ENCODE results near the gene CHTOP.
"Not testable (repeated sequence)": the region's sequence is repeated elsewhere in the genome, so short reads cannot be mapped to it uniquely, and the experiment has no call there.

Gene CHTOP

DNA sequence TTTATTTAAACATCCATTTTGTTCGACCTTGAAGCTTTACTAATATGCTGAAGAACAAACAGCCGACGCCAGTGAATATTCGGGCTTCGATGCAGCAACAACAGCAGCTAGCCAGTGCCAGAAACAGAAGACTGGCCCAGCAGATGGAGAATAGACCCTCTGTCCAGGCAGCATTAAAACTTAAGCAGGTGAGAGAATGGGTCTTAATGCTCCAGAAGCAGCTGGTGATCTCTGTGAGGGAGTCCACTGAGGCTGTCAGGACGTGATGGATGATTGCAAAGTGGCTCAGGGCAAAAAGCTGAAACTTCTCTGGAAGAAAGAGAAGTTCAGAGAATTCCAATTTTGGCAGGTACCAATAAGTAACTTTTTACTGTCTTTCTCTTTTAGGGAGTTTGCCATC, 4.4 kb downstream of the CHTOP start:
- Mint-ChIP-seq H3K4me1 (peaks cover 38% of the 10 kb centered on the region), H3K4me3 (no peak overlapping the region), H3K27ac (peak overlapping the region in 1 of 3 experiments; percentile 23), H3K36me3 (ENCODE audit: low read depth) (peaks cover 72% of the 10 kb centered on the region), H3K27me3 (ENCODE audit: low read depth) (no peaks in the 10 kb centered on the region), H3K9me3 (no peaks in the 10 kb centered on the region)
- TF ChIP-seq, protein P1, sequence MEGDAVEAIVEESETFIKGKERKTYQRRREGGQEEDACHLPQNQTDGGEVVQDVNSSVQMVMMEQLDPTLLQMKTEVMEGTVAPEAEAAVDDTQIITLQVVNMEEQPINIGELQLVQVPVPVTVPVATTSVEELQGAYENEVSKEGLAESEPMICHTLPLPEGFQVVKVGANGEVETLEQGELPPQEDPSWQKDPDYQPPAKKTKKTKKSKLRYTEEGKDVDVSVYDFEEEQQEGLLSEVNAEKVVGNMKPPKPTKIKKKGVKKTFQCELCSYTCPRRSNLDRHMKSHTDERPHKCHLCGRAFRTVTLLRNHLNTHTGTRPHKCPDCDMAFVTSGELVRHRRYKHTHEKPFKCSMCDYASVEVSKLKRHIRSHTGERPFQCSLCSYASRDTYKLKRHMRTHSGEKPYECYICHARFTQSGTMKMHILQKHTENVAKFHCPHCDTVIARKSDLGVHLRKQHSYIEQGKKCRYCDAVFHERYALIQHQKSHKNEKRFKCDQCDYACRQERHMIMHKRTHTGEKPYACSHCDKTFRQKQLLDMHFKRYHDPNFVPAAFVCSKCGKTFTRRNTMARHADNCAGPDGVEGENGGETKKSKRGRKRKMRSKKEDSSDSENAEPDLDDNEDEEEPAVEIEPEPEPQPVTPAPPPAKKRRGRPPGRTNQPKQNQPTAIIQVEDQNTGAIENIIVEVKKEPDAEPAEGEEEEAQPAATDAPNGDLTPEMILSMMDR (IDR thresholded peaks at IDR 0.05; ENCODE audit: unreplicated experiment in 3 of 3), result no peak

DNA sequence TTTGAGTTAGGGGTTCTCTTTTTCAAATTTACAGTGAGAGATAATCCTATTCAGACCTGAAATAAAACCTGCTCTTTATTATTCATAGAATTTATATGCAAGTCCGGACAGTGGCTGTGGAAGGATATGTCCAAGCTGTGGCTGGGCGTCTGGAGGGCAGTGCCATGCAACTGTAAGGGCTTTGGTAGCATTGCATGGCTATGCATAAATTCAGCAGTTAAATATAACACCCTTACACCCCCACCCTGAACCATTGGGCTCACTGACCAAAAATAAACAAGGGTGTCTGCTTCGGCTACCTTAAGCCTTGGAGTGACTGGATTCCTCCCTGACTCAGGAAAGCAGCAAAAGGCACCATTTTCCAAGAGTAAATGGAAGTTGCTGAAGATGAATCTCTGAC, 5.4 kb downstream of the CHTOP start:
- TF ChIP-seq, protein P1 (IDR thresholded peaks at IDR 0.05; ENCODE audit: unreplicated experiment in 3 of 3), result no peak
- peaks cover 28% of the 10 kb centered on the region for H3K4me1 Mint-ChIP-seq

DNA sequence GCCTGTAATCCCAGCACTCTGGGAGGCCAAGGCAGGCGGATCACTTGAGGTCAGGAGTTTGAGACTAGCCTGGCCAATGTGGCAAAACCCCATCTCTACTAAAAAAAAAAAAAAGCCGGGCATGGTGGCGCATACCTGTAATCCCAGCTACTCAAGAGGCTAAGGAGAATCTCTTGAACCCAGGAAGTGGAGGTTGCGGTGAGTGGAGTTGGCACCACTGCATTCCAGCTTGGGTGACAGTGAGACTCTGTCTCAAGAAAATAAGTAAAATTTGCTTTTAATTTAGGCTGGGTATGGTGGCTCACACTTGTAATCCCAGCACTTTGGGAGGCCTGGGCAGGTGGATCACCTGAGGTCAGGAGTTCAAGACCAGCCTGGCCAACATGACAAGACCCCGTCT, 6.3 kb downstream of the CHTOP start:
- Mint-ChIP-seq H3K36me3 (ENCODE audit: low read depth) (peaks cover 78% of the 10 kb centered on the region), H3K27ac (peak overlapping the region in 1 of 3 experiments; percentile 8), H3K4me1 (peaks cover 19% of the 10 kb centered on the region)
- H3K4me3 Mint-ChIP-seq; H3K27me3 Mint-ChIP-seq (ENCODE audit: low read depth); H3K9me3 Mint-ChIP-seq: not testable (repeated sequence)

More for the DNA sequence above, 5.4 kb downstream of the CHTOP start:
- Mint-ChIP-seq H3K4me3 (no peak overlapping the region), H3K27ac (no peak overlapping the region), H3K27me3 (ENCODE audit: low read depth) (no peaks in the 10 kb centered on the region), H3K36me3 (ENCODE audit: low read depth) (peaks cover 76% of the 10 kb centered on the region), H3K9me3 (no peaks in the 10 kb centered on the region)

DNA sequence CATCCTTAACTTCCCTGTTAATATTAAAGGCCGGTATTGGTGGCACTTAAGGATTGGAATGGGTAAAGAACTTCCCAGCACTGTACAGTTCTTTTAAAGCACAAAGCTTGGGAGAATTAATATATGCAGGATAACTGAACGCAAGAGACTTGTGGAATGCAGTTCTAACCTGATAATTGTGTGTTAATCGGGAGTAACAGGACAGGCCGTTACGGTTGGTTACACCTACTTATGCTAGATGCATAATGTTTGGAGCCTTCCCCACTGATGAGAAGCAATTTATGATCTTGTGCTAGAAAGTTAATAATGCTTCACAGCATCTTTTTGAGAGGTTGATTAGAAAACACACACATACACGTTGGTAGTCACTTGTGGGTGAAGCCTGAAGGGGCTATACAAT, 7.0 kb downstream of the CHTOP start:
- H3K4me3 Mint-ChIP-seq, result no peak overlapping the region
- no peaks in the 10 kb centered on the region for H3K9me3 Mint-ChIP-seq

DNA sequence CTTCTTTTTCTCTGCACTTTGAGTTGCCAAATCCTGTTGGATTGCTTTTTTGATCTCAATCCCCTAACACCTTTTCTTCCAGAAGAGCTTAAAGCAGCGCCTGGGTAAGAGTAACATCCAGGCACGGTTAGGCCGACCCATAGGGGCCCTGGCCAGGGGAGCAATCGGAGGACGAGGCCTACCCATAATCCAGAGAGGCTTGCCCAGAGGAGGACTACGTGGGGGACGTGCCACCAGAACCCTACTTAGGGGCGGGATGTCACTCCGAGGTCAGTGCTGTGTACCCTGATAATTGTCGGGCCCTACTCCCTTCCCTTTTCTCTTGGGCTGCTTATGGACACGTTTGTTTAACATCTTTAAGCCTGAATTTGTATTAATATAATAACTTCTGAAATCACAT, 8.3 kb downstream of the CHTOP start:
- no peaks in the 10 kb centered on the region for H3K27me3 Mint-ChIP-seq (ENCODE audit: low read depth)
- peaks cover 78% of the 10 kb centered on the region for H3K36me3 Mint-ChIP-seq (ENCODE audit: low read depth)
- H3K9me3 Mint-ChIP-seq, result no peaks in the 10 kb centered on the region
- H3K27ac Mint-ChIP-seq, result no peak overlapping the region
- TF ChIP-seq, protein P1 (IDR thresholded peaks at IDR 0.05; ENCODE audit: unreplicated experiment in 3 of 3), result no peak
- peaks cover 8% of the 10 kb centered on the region for H3K4me1 Mint-ChIP-seq
- no peak overlapping the region for H3K4me3 Mint-ChIP-seq

More for the DNA sequence above, 7.0 kb downstream of the CHTOP start:
- Mint-ChIP-seq H3K4me1 (peaks cover 17% of the 10 kb centered on the region), H3K27me3 (ENCODE audit: low read depth) (no peaks in the 10 kb centered on the region), H3K27ac (peak overlapping the region in 2 of 3 experiments; percentile 8 to 15), H3K36me3 (ENCODE audit: low read depth) (peaks cover 81% of the 10 kb centered on the region)
- TF ChIP-seq, protein P1 (IDR thresholded peaks at IDR 0.05; ENCODE audit: unreplicated experiment in 3 of 3), result no peak

DNA sequence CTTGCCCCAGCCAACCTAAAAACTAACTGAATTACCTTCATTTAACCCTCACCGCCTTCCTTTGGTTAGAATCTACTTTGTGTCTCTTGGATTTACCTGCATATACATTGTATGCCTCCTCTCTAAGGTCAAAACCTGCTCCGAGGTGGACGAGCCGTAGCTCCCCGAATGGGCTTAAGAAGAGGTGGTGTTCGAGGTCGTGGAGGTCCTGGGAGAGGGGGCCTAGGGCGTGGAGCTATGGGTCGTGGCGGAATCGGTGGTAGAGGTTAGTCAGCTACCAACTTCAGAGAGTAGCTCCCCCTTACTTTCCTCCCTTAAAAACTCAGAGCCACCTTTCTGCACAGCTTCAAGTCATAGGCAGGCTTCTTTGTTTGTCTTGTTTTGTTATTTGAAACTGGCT, 9.2 kb downstream of the CHTOP start:
- peaks cover under 1% of the 10 kb centered on the region for H3K4me1 Mint-ChIP-seq
- H3K27ac Mint-ChIP-seq, result peak overlapping the region in 1 of 3 experiments; percentile 21
- H3K36me3 Mint-ChIP-seq (ENCODE audit: low read depth), result peaks cover 74% of the 10 kb centered on the region
- H3K4me3 Mint-ChIP-seq, result no peak overlapping the region
- TF ChIP-seq, protein P1 (IDR thresholded peaks at IDR 0.05; ENCODE audit: unreplicated experiment in 3 of 3), result no peak
- H3K27me3 Mint-ChIP-seq (ENCODE audit: low read depth), result no peaks in the 10 kb centered on the region
- H3K9me3 Mint-ChIP-seq, result no peaks in the 10 kb centered on the region

All from nephron (organoid).